GM21529 (cell line): Measurements from ENCODE around the gene C1orf21.

ENCODE experiments used
- ATAC-seq: cut with Tn5 transposase; IDR thresholded peaks from one replicate; pipeline ENCODE4 v1.9.1; 2021; ENCODE audit not compliant: unreplicated experiment

The C1orf21 gene

GRCh38 chr1:184624626-184625025, 237.8 kb downstream of the C1orf21 start:
- no peak for ATAC-seq

GRCh38 chr1:184625271-184625670, 238.4 kb downstream of the C1orf21 start:
- no peak for ATAC-seq

GRCh38 chr1:184626076-184627006, 239.5 kb downstream of the C1orf21 start:
- ATAC-seq: no peak

- ATAC-seq: no peak
Observed at GRCh38 chr1:184627007-184627341, 240.1 kb downstream of the C1orf21 start.

GRCh38 chr1:184629266-184629665, 242.4 kb downstream of the C1orf21 start:
- no peak for ATAC-seq

- no peak for ATAC-seq
Observed at GRCh38 chr1:184630679-184631060, 243.8 kb downstream of the C1orf21 start.

- ATAC-seq: no peak
Observed at GRCh38 chr1:184632415-184633175, 245.8 kb downstream of the C1orf21 start.

- no peak for ATAC-seq
Observed at GRCh38 chr1:184633785-184634184, 247.0 kb downstream of the C1orf21 start.

GRCh38 chr1:184634296-184634695, 247.5 kb downstream of the C1orf21 start:
- ATAC-seq: no peak

GRCh38 chr1:184635347-184635979, 248.6 kb downstream of the C1orf21 start:
- no peak for ATAC-seq

- ATAC-seq: no peak
Observed at GRCh38 chr1:184635980-184636431, 249.2 kb downstream of the C1orf21 start.

GRCh38 chr1:184637664-184638240, 250.9 kb downstream of the C1orf21 start:
- no peak for ATAC-seq

GRCh38 chr1:184639205-184639604, 252.4 kb downstream of the C1orf21 start:
- no peak for ATAC-seq

GRCh38 chr1:184640505-184640904, 253.7 kb downstream of the C1orf21 start:
- no peak for ATAC-seq

GRCh38 chr1:184641894-184642293, 255.1 kb downstream of the C1orf21 start:
- ATAC-seq: no peak

GRCh38 chr1:184643661-184644060, 256.8 kb downstream of the C1orf21 start:
- no peak for ATAC-seq

- no peak for ATAC-seq
Observed at GRCh38 chr1:184644771-184645170, 257.9 kb downstream of the C1orf21 start.

- no peak for ATAC-seq
Observed at GRCh38 chr1:184646178-184646701, 259.4 kb downstream of the C1orf21 start.

- no peak for ATAC-seq
Observed at GRCh38 chr1:184646824-184647223, 260.0 kb downstream of the C1orf21 start.

GRCh38 chr1:184647471-184647870, 260.6 kb downstream of the C1orf21 start:
- ATAC-seq: no peak
